ENCODE measurements around the gene HIBADH.

Gene HIBADH

DNA sequence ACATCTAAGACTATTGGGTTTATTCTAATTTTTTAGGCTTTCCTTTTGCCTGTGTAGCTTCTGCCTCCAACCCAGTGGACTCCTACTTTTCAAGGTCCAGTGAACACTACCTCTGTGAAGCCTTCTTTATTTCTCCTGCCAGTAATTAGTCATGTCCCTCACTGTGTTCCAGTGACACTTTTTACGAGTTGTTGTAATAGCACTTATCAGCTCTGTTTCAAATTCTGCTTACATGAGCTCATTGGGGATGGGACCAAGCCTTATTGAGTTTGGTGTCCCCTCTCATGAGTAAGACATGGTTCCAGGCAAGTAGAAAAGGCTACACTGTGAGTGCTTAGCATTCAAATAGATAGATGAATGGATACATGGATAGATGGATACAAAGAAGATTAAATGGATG is 184.6 kb downstream of the HIBADH start (continued):
- TF ChIP-seq ARNTL (CRISPR knock-in tag; IDR thresholded peaks at IDR 0.05; ENCODE audit: borderline replicate concordance, low read depth) (no peak), ZNF565 (CRISPR knock-in tag; conservative IDR thresholded peaks at IDR 0.05; ENCODE audit: low read depth) (no peak), PPARA (CRISPR knock-in tag; IDR thresholded peaks at IDR 0.05; ENCODE audit: borderline replicate concordance) (no peak), OSR1 (CRISPR knock-in tag; IDR thresholded peaks at IDR 0.05) (no peak), SNAI2 (CRISPR knock-in tag; IDR thresholded peaks at IDR 0.05) (no peak)
- TF ChIP-seq, protein P1, sequence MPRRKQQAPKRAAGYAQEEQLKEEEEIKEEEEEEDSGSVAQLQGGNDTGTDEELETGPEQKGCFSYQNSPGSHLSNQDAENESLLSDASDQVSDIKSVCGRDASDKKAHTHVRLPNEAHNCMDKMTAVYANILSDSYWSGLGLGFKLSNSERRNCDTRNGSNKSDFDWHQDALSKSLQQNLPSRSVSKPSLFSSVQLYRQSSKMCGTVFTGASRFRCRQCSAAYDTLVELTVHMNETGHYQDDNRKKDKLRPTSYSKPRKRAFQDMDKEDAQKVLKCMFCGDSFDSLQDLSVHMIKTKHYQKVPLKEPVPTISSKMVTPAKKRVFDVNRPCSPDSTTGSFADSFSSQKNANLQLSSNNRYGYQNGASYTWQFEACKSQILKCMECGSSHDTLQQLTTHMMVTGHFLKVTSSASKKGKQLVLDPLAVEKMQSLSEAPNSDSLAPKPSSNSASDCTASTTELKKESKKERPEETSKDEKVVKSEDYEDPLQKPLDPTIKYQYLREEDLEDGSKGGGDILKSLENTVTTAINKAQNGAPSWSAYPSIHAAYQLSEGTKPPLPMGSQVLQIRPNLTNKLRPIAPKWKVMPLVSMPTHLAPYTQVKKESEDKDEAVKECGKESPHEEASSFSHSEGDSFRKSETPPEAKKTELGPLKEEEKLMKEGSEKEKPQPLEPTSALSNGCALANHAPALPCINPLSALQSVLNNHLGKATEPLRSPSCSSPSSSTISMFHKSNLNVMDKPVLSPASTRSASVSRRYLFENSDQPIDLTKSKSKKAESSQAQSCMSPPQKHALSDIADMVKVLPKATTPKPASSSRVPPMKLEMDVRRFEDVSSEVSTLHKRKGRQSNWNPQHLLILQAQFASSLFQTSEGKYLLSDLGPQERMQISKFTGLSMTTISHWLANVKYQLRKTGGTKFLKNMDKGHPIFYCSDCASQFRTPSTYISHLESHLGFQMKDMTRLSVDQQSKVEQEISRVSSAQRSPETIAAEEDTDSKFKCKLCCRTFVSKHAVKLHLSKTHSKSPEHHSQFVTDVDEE (CRISPR knock-in tag; IDR thresholded peaks at IDR 0.05): no peak

GRCh38 chr7:27476493-27476892 is 186.2 kb downstream of the HIBADH start:
- ATAC-seq: no peak
- TF ChIP-seq TCF4 (CRISPR knock-in tag; IDR thresholded peaks at IDR 0.05; ENCODE audit: borderline replicate concordance) (no peak), ZFP3 (CRISPR knock-in tag; IDR thresholded peaks at IDR 0.05) (no peak), ISL1 (CRISPR knock-in tag; IDR thresholded peaks at IDR 0.05) (no peak), OSR1 (CRISPR knock-in tag; IDR thresholded peaks at IDR 0.05) (no peak), SNAI2 (CRISPR knock-in tag; IDR thresholded peaks at IDR 0.05) (no peak), CSDC2 (CRISPR knock-in tag; IDR thresholded peaks at IDR 0.05) (no peak), CSRNP3 (CRISPR knock-in tag; IDR thresholded peaks at IDR 0.05) (no peak), BACH2 (CRISPR knock-in tag; IDR thresholded peaks at IDR 0.05; ENCODE audit: borderline replicate concordance) (no peak), ZC3H10 (CRISPR knock-in tag; IDR thresholded peaks at IDR 0.05) (no peak), ARNTL (CRISPR knock-in tag; IDR thresholded peaks at IDR 0.05; ENCODE audit: borderline replicate concordance, low read depth) (no peak), ESRRG (CRISPR knock-in tag; IDR thresholded peaks at IDR 0.05) (no peak), GLIS3 (CRISPR knock-in tag; IDR thresholded peaks at IDR 0.05) (no peak), ZNF70 (CRISPR knock-in tag; IDR thresholded peaks at IDR 0.05) (no peak)
- TF ChIP-seq, protein P2, sequence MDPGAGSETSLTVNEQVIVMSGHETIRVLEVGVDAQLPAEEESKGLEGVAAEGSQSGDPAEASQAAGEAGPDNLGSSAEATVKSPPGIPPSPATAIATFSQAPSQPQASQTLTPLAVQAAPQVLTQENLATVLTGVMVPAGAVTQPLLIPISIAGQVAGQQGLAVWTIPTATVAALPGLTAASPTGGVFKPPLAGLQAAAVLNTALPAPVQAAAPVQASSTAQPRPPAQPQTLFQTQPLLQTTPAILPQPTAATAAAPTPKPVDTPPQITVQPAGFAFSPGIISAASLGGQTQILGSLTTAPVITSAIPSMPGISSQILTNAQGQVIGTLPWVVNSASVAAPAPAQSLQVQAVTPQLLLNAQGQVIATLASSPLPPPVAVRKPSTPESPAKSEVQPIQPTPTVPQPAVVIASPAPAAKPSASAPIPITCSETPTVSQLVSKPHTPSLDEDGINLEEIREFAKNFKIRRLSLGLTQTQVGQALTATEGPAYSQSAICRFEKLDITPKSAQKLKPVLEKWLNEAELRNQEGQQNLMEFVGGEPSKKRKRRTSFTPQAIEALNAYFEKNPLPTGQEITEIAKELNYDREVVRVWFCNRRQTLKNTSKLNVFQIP (CRISPR knock-in tag; IDR thresholded peaks at IDR 0.05; ENCODE audit: borderline replicate concordance, low read depth): no peak
- TF ChIP-seq, protein P3, sequence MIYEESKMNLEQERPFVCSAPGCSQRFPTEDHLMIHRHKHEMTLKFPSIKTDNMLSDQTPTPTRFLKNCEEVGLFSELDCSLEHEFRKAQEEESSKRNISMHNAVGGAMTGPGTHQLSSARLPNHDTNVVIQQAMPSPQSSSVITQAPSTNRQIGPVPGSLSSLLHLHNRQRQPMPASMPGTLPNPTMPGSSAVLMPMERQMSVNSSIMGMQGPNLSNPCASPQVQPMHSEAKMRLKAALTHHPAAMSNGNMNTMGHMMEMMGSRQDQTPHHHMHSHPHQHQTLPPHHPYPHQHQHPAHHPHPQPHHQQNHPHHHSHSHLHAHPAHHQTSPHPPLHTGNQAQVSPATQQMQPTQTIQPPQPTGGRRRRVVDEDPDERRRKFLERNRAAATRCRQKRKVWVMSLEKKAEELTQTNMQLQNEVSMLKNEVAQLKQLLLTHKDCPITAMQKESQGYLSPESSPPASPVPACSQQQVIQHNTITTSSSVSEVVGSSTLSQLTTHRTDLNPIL (CRISPR knock-in tag; IDR thresholded peaks at IDR 0.05; ENCODE audit: low read depth): no peak
- TF ChIP-seq, protein P4, sequence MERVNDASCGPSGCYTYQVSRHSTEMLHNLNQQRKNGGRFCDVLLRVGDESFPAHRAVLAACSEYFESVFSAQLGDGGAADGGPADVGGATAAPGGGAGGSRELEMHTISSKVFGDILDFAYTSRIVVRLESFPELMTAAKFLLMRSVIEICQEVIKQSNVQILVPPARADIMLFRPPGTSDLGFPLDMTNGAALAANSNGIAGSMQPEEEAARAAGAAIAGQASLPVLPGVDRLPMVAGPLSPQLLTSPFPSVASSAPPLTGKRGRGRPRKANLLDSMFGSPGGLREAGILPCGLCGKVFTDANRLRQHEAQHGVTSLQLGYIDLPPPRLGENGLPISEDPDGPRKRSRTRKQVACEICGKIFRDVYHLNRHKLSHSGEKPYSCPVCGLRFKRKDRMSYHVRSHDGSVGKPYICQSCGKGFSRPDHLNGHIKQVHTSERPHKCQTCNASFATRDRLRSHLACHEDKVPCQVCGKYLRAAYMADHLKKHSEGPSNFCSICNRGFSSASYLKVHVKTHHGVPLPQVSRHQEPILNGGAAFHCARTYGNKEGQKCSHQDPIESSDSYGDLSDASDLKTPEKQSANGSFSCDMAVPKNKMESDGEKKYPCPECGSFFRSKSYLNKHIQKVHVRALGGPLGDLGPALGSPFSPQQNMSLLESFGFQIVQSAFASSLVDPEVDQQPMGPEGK (CRISPR knock-in tag; IDR thresholded peaks at IDR 0.05; ENCODE audit: borderline replicate concordance): no peak

Data from SK-N-SH treated with all-trans-retinoic acid at 6 μM for 48 hours (cell line).